GM12864 (cell line): Measurements from ENCODE around the gene APOL3.
"Not testable (repeated sequence)": the region's sequence is repeated elsewhere in the genome, so short reads cannot be mapped to it uniquely, and the experiment has no call there.

Experiments used
- DNase-seq: peaks from one replicate; pipeline ENCODE4 v3.0.0-alpha.2; 2011; ENCODE audit warnings: low read depth
- H3K4me3 ChIP-seq: 2 replicates; pipeline ENCODE4 v1.5.1; 2011; ENCODE audit warnings: mild to moderate bottlenecking, low read depth, low read length, control low read depth
- TF ChIP-seq, protein P1 (sequence below): IDR thresholded peaks from 2 replicates; pipeline ENCODE4 v1.5.1; 2011; ENCODE audit warnings: low read depth, mild to moderate bottlenecking, moderate library complexity, low read length, control low read depth, inconsistent platforms; ENCODE audit errors: missing control alignments

Gene APOL3

GRCh38 chr22:36156119-36156514, 4.4 kb downstream of the APOL3 start:
- no peak for DNase-seq
- TF ChIP-seq, protein P1, sequence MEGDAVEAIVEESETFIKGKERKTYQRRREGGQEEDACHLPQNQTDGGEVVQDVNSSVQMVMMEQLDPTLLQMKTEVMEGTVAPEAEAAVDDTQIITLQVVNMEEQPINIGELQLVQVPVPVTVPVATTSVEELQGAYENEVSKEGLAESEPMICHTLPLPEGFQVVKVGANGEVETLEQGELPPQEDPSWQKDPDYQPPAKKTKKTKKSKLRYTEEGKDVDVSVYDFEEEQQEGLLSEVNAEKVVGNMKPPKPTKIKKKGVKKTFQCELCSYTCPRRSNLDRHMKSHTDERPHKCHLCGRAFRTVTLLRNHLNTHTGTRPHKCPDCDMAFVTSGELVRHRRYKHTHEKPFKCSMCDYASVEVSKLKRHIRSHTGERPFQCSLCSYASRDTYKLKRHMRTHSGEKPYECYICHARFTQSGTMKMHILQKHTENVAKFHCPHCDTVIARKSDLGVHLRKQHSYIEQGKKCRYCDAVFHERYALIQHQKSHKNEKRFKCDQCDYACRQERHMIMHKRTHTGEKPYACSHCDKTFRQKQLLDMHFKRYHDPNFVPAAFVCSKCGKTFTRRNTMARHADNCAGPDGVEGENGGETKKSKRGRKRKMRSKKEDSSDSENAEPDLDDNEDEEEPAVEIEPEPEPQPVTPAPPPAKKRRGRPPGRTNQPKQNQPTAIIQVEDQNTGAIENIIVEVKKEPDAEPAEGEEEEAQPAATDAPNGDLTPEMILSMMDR = no peak
- peak overlapping the region; percentile 50; the same call in 1 of the 2 replicates for H3K4me3 ChIP-seq

DNA sequence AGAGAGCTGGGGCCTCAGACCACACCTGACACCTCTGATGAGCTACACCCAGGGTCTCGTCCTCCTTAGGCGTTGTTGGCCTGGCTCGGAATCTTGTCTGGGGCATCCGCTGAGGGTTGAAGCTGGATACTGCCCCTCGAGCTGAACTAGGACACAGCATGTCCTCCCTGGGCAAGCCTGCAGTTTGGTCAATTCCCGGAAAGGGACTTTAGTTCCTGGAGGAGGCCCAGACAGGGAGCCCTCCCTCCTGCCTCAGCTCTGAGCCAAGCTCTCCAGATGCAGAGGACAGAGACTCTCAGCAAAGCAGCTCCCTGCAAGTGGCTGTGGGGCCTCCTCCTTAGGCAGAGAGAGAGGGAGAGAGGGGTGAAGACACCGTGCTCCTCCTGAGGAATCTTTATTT, 4.9 kb downstream of the APOL3 start:
- DNase-seq = no peak
- TF ChIP-seq, protein P1 = no peak

DNA sequence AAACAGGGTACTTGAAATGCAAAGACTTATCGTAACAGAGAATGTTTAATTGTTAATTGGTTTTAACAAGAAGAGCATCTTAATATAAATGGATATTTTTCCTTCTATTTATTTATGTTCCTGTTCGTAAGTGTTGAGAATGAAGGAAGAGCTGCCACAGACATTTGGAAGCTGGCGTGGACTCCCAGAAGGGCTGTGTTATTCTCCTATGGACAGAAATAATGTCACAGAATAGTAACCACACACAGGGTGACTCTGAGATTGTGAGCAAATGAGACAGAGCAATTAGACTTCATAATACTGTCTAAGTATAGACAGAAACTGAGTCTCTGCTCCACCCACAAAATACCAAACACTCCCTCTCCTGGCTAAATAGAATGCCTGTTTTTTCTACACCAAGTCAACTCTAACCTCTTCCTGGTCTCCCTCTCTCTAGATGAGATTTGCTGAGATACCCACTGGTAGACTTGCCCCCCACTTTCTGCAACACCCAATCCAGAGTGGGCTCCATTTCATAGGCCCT, 6.1 kb downstream of the APOL3 start:
- TF ChIP-seq, protein P1 = no peak
- no peak for DNase-seq
- no peak overlapping the region for H3K4me3 ChIP-seq

More for the DNA sequence above, 4.9 kb downstream of the APOL3 start:
- no peak overlapping the region for H3K4me3 ChIP-seq

DNA sequence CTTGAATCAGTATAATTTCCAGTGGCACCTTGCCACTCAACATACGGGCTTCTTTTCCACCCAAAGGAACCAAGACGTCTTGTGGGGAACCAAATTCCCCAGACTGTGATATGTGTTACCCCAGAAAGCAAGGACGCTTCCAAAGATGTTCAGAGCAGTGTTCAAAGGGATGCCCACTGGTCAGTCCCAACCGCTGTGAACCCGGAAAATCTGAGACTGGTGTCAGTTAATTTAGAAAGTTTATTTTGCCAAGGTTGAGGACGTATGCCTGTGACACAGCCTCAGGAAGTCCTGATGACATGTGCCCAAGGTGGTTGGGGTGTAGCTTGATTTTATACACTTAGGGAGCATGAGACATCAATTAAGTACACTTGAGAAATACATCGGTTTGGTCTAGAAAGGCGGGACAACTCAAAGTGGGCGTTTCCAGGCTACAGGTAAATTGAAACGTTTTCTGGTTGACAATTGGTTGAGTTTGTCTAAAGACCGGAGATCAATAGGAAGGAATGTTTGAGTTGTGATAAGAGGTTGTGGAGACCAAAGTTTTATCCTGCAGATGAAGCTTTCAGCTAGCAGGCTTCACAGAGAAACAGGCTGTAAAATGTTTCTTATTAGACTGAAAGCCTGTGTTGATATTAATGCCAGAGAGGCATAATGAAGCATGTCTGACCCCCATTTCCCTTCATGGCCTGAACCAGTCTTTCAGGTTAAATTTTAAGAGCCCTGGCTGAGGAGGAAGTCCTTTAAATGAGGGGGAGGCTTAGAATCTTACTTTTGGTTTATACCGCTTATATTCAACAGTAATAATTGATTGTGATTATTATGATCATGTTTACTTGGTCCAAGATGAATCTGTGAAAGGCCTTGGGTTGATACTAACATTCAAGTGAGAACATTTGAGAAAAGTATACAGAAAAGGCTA, 6.8 kb downstream of the APOL3 start:
- TF ChIP-seq, protein P1 = no peak
- no peak overlapping the region for H3K4me3 ChIP-seq
- no peak for DNase-seq

DNA sequence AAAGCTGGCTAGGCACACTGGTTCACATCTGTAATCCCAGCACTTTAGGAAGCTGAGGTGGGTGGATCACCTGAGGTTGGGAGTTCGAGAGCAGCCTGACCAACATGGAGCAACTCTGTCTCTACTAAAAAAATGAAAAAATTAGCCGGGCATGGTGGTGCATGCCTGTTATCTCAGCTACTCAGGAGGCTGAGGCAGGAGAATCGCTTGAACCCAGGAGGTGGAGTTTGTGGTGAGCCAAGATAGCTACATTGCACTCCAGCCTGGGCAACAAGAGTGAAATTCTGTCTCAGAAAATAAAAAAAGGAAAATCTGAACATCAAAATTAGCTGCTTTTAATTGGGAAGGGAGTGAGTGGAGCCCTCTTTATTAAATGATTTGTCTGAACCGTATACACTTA, 7.7 kb downstream of the APOL3 start:
- not testable (repeated sequence) for DNase-seq, H3K4me3 ChIP-seq

GRCh38 chr22:36152088-36152487, 8.5 kb downstream of the APOL3 start:
- no peak overlapping the region for H3K4me3 ChIP-seq
- DNase-seq = no peak
- TF ChIP-seq, protein P1 = no peak

- H3K4me3 ChIP-seq = no peak overlapping the region
- TF ChIP-seq, protein P1 = no peak
- no peak for DNase-seq
Measured at GRCh38 chr22:36151006-36151595, 9.5 kb downstream of the APOL3 start.
